Adrenal gland (tissue), 12 donors: ENCODE data around the gene SLIT3. TPM values are rescaled to one million over a fixed set of nuclear protein-coding genes. Genes with fewer than 3 reads are reported as not detected.
"Not testable (repeated sequence)": the region's sequence is repeated elsewhere in the genome, so short reads cannot be mapped to it uniquely, and the experiment has no call there.

Experiments
- DNase-seq, 7 donors: peaks; one replicate each; pipeline ENCODE4 v3.0.0-alpha.2; 2019 to 2020
- H3K27ac ChIP-seq, 5 donors: fragments of 200-600 bp; sonication (generic) in 4 of 5; 1 replicate in 3 of 5; 2 replicates in 2 of 5; pipeline versions ENCODE4 v1.5.1 to v1.8.0; 2016 to 2020; ENCODE audit warnings: mild to moderate bottlenecking in 1 of 5
- H3K27me3 ChIP-seq: fragments of 200-600 bp; 2 replicates; pipeline ENCODE4 v1.8.0; 2021
- H3K36me3 ChIP-seq, 2 donors: fragments of 200-600 bp; replicated peaks in 1 of 2; 1 replicate in 1 of 2; 2 replicates in 1 of 2; pipeline versions ENCODE4 v1.5.1 to v1.8.0; 2018 to 2022
- H3K4me1 ChIP-seq, 2 donors: fragments of 200-600 bp; replicated peaks in 1 of 2; 1 replicate in 1 of 2; 2 replicates in 1 of 2; pipeline versions ENCODE4 v1.5.1 to v1.8.0; 2018 to 2021
- H3K4me3 ChIP-seq, 4 donors: fragments of 200-600 bp; sonication (generic) in 3 of 4; one replicate each; pipeline ENCODE4 v1.5.1; 2016 to 2018
- H3K9me3 ChIP-seq, 3 donors: fragments of 200-600 bp; sonication (generic) in 1 of 3; replicated peaks in 1 of 3; 1 replicate in 2 of 3; 2 replicates in 1 of 3; pipeline versions ENCODE4 v1.5.1 to v1.8.0; 2016 to 2021
- CTCF ChIP-seq, 6 experiments: fragments of 450-650 bp in 4 of 6; fragments of 200-600 bp in 2 of 6; sonication (generic) in 1 of 6; IDR thresholded peaks; 1 replicate in 5 of 6; 2 replicates in 1 of 6; pipeline versions ENCODE4 v1.5.1 to v1.8.0; 2016 to 2021; ENCODE audit warnings: antibody characterized with exemption in 6 of 6, mild to moderate bottlenecking in 2 of 6, moderate library complexity in 1 of 6
- POLR2A ChIP-seq, 2 donors: fragments of 450-650 bp; IDR thresholded peaks; one replicate each; pipeline ENCODE4 v1.6.1; 2017; ENCODE audit warnings: antibody characterized with exemption in 2 of 2, mild to moderate bottlenecking in 2 of 2, moderate library complexity in 1 of 2
- WGBS, 4 donors: extraction: QIAGEN DNeasy Blood & Tissue Kit in 2 of 4; methylation state at CpG; one replicate each; pipeline versions ENCODE4 v1.1.5 to v1.1.7; 2013 to 2017; 5-methylcytosine and 5-hydroxymethylcytosine counted together
- intact Hi-C, 2 donors: fragments of 100-400 bp; cut with DNase I; formaldehyde crosslinking; loops; one replicate each; pipeline versions ENCODE4 v1.14.1 to v1.15.0; 2022 to 2023
- polyA plus RNA-seq, 3 donors: library from polyadenylated mRNA; stranded (reverse); fragments of 200-250 nt in 2 of 3; fragments of 350-450 nt in 1 of 3; fragmentation: Illumina TruSeq in 1 of 3; extraction: RNeasy Lipid Tissue Mini Kit (QIAGEN cat#74804) in 1 of 3; gene quantifications; one replicate each; pipeline ENCODE4 v1.2.3, GENCODE V29; 2013 to 2014
- total RNA-seq, 9 donors: library from RNA; depleted of rRNA in 4 of 9; stranded (reverse); fragments of >200 nt in 4 of 9; fragments of 120-200 nt in 1 of 9; fragmentation: NEBNext Ultra II Directional in 1 of 9; extraction: Animal tissue kit (Norgen Biotek cat#: 25700) in 1 of 9; gene quantifications; one replicate each; pipeline versions ENCODE4 v1.1.0 to v1.2.4, GENCODE V29; 2013 to 2023
- donor health status: healthy with polysubstance abuse.
- donor health status: Bipolar disorder and iron deficiency.
- donor health status: DM: yes; HTN: yes; CAD: no.
- donor health status: DM: no; HTN: no; CAD: no.
- donor health status: DM: no; HTN: no; CAD: no.
- donor health status: DM: yes; HTN: yes; CAD: no.

SLIT3 gene
- total and polyA plus RNA-seq, 12 donors = 10.0 to 94.1 (median 32.8) TPM

GRCh38 chr5:168750926-168751325, 550.0 kb downstream of the SLIT3 start:
- 71 to 80% (median 73%) methylated on average over 6 of the region's 6 CpGs for WGBS, 4 donors
- Histone ChIP-seq H3K9me3 (no peaks in the 10 kb centered on the region), H3K27me3 (no peaks in the 10 kb centered on the region), H3K27ac (no peak overlapping the region), H3K36me3 (peaks cover 0 to 18% of the 10 kb centered on the region in 2 donors), H3K4me1 (no peaks in the 10 kb centered on the region), H3K4me3 (no peak overlapping the region)
- TF ChIP-seq POLR2A (IDR thresholded peaks at IDR 0.05) (no peak), CTCF (IDR thresholded peaks at IDR 0.05) (no peak)
- peak in 1 of 7 donors; percentile 27 for DNase-seq
- intact Hi-C loops = no loop called here

- DNase-seq = peak in 1 of 7 donors; percentile 27
- 83 to 94% (median 91%) methylated on average over 5 to 11 of the region's 11 CpGs for WGBS, 4 donors
- peaks cover 0 to 18% of the 10 kb centered on the region in 2 donors for H3K36me3 ChIP-seq
- no peaks in the 10 kb centered on the region for H3K4me1 ChIP-seq
- TF ChIP-seq POLR2A (IDR thresholded peaks at IDR 0.05) (no peak), CTCF (IDR thresholded peaks at IDR 0.05) (no peak)
- H3K27ac ChIP-seq = no peak overlapping the region
- intact Hi-C loops = no loop called here
- H3K27me3 ChIP-seq = no peaks in the 10 kb centered on the region
- no peaks in the 10 kb centered on the region for H3K9me3 ChIP-seq
- no peak overlapping the region for H3K4me3 ChIP-seq
Observed at GRCh38 chr5:168749391-168750100, 551.4 kb downstream of the SLIT3 start.

- H3K27me3 ChIP-seq = no peaks in the 10 kb centered on the region
- 66 to 72% (median 70%) methylated on average over 12 to 19 of the region's 19 CpGs for WGBS, 4 donors
- TF ChIP-seq POLR2A (IDR thresholded peaks at IDR 0.05) (no peak), CTCF (IDR thresholded peaks at IDR 0.05) (peak; percentile 25 to 65 (median 46))
- H3K27ac ChIP-seq = no peak overlapping the region
- intact Hi-C loops = no loop called here
- H3K4me3 ChIP-seq = no peak overlapping the region
- peaks cover 0 to 17% of the 10 kb centered on the region in 2 donors for H3K36me3 ChIP-seq
- no peaks in the 10 kb centered on the region for H3K4me1 ChIP-seq
- H3K9me3 ChIP-seq = no peaks in the 10 kb centered on the region
- DNase-seq = peak in 6 of 7 donors; percentile 32 to 79 (median 46)
Observed at GRCh38 chr5:168747987-168748777, 552.8 kb downstream of the SLIT3 start.

GRCh38 chr5:168746893-168747640, 553.9 kb downstream of the SLIT3 start:
- intact Hi-C loops = no loop called here

GRCh38 chr5:168746126-168746892, 554.6 kb downstream of the SLIT3 start:
- 79 to 95% (median 89%) methylated on average over 5 to 10 of the region's 10 CpGs for WGBS, 4 donors
- H3K9me3 ChIP-seq, H3K4me3 ChIP-seq, H3K27me3 ChIP-seq, intact Hi-C loops, H3K27ac ChIP-seq, H3K4me1 ChIP-seq, H3K36me3 ChIP-seq: not testable (repeated sequence)
- peak in 1 of 7 donors; percentile 43 for DNase-seq

More at GRCh38 chr5:168746893-168747640, 553.9 kb downstream of the SLIT3 start:
- DNase-seq = peak in 1 of 7 donors; percentile 25
- TF ChIP-seq POLR2A (IDR thresholded peaks at IDR 0.05) = no peak
- no peak for TF ChIP-seq CTCF (IDR thresholded peaks at IDR 0.05)
- Histone ChIP-seq H3K4me3 (no peak overlapping the region), H3K27ac (no peak overlapping the region), H3K4me1 (no peaks in the 10 kb centered on the region), H3K27me3 (no peaks in the 10 kb centered on the region), H3K9me3 (no peaks in the 10 kb centered on the region), H3K36me3 (peaks cover 0 to 11% of the 10 kb centered on the region in 2 donors)
- 81 to 91% (median 89%) methylated on average over 10 to 11 of the region's 11 CpGs for WGBS, 4 donors
